Ectodermal cell (in vitro differentiated cells): ENCODE results near the gene METRNL. TPM values are rescaled to one million over a fixed set of nuclear protein-coding genes. Genes with fewer than 3 reads are reported as not detected.
A peak's percentile ranks its signal among the peaks of the same experiment; 100 is the strongest.
"Not testable (repeated sequence)": the region's sequence is repeated elsewhere in the genome, so short reads cannot be mapped to it uniquely, and the experiment has no call there.

Source experiments
- H3K27ac ChIP-seq: 2 replicates; pipeline ENCODE4 v1.7.0; 2013; ENCODE audit warnings: mild to moderate bottlenecking, low read depth, low read length; ENCODE audit not compliant: insufficient read depth, poor library complexity, severe bottlenecking
- H3K27me3 ChIP-seq: 2 replicates; pipeline ENCODE4 v1.7.0; 2013; ENCODE audit warnings: mild to moderate bottlenecking, low read length; ENCODE audit not compliant: insufficient read depth, control insufficient read depth, poor library complexity, severe bottlenecking
- H3K36me3 ChIP-seq: one replicate; pipeline ENCODE4 v1.7.0; 2013; ENCODE audit warnings: low read length; ENCODE audit not compliant: control insufficient read depth, insufficient read depth
- H3K4me1 ChIP-seq: one replicate; pipeline ENCODE4 v1.7.0; 2013; ENCODE audit warnings: low read length; ENCODE audit not compliant: control insufficient read depth, insufficient read depth
- H3K4me3 ChIP-seq: 2 replicates; pipeline ENCODE4 v1.7.0; 2013; ENCODE audit warnings: low read depth, low read length, control low read depth; ENCODE audit not compliant: insufficient read depth
- H3K9me3 ChIP-seq: 2 replicates; pipeline ENCODE4 v1.7.0; 2013; ENCODE audit warnings: mild to moderate bottlenecking, low read length, moderate library complexity; ENCODE audit not compliant: control insufficient read depth
- WGBS, 2 experiments: methylation state at CpG; one replicate each; pipeline ENCODE4 v1.1.7; 2013; ENCODE audit warnings: missing lambda C conversion rate in 2 of 2; 5-methylcytosine and 5-hydroxymethylcytosine counted together
- polyA plus RNA-seq, 4 experiments: library from polyadenylated mRNA; stranded (reverse); fragments of 50-300 nt; gene quantifications; one replicate each; pipeline ENCODE4 v1.2.3, GENCODE V29; 2013

Gene METRNL, protein sequence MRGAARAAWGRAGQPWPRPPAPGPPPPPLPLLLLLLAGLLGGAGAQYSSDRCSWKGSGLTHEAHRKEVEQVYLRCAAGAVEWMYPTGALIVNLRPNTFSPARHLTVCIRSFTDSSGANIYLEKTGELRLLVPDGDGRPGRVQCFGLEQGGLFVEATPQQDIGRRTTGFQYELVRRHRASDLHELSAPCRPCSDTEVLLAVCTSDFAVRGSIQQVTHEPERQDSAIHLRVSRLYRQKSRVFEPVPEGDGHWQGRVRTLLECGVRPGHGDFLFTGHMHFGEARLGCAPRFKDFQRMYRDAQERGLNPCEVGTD
- polyA plus RNA-seq (2013, experiment 1 of 4): 11.4 TPM
- polyA plus RNA-seq (2013, experiment 2 of 4): 10.0 TPM
- polyA plus RNA-seq (2013, experiment 3 of 4): 11.7 TPM
- polyA plus RNA-seq (2013, experiment 4 of 4): 16.5 TPM

DNA sequence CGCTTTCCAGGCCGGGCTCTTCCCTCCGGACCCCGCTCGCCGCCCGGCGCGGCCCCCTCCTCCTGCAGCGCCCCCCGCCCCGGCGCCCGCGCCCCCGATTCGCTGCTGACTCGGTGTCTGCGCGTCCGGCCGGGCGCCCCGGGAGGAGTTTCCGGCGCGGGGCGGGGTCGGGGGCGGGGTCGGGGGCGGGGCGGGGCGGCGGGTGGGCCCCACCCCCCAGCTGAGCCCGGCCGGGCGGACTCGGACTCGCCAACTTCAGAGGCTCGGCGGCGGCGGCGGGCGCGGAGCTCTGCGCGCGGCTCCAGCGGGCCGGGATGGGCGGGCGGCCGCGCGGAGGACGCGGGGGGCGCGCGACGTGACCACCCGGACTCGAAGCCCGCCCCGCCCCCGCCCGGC, at the start of gene METRNL:
TSS of gene METRNL (plus strand) at position 258 of the 396 bp plus-strand sequence. CDS start 207 bp downstream, outside the sequence.
- Histone ChIP-seq H3K36me3 (no peaks in the 10 kb centered on the region), H3K27me3 (peaks cover 83% of the 10 kb centered on the region), H3K9me3 (no peaks in the 10 kb centered on the region), H3K27ac (no peak within 1 kb of the TSS), H3K4me3 (peak within 1 kb of the TSS; percentile 51), H3K4me1 (peaks cover 14% of the 10 kb centered on the region)
- 0 to 1% methylated on average over 66 to 69 of the region's 69 CpGs for WGBS, 2 experiments

DNA sequence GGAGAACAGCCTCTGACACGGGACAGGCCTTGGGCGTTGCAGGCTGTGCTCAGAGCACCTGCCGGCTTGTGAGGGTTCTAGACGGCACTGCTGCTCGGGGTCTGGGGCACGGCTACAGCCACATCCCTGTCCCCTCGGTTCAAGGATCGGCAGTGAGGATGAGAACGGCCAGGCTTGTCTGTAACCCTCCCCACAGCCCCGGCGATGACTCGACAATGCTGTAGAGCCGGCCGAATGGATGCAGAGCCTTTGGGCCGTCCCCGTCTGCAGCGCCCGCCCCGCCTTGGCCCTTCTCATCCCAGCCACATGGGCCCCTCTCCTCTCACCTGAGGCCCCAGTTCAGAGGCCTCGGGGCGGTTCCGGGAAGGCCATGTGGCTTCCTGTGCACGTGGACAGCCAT, 49.0 kb upstream of the METRNL start:
- WGBS, 2 experiments: 88% methylated on average over 23 of the region's 23 CpGs

DNA sequence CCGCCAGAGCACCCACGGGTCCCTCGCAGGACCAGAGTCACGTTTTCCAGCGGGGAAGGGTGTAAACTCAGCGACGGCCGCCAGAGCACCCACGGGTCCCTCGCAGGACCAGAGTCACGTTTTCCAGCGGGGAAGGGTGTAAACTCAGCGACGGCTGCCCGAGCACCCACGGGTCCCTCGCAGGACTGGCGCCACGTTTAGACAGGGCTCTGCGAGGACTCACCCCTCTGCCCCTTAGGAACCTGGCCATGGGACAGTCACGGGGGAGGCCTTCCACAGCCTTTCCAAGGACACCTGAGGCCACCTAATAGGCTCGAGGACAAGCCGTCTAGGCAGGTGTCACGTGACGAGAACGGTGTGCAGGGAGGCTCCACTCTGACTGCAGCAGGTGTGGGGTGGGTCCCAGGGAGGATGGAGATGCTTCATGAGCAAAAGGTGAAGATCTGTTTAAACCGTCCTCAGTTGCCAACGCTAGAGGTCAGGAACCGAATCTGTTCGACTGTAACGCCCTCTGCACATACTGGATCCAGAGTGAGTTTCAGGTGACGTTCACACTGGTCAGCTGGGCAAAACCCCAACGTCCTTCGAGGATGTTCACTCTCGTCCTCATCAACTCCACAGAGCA, 48.0 kb upstream of the METRNL start:
- peaks cover 4% of the 10 kb centered on the region for H3K4me1 ChIP-seq
- WGBS, 2 experiments: 92 to 95% methylated on average over 35 of the region's 35 CpGs
- no peaks in the 10 kb centered on the region for H3K9me3 ChIP-seq
- H3K4me3 ChIP-seq: no peak overlapping the region
- no peak overlapping the region for H3K27ac ChIP-seq
- no peaks in the 10 kb centered on the region for H3K27me3 ChIP-seq
- H3K36me3 ChIP-seq: peaks cover 5% of the 10 kb centered on the region

More for the DNA sequence above, 49.0 kb upstream of the METRNL start:
- Histone ChIP-seq H3K4me1 (peaks cover 4% of the 10 kb centered on the region), H3K27me3 (no peaks in the 10 kb centered on the region), H3K27ac (no peak overlapping the region), H3K4me3 (no peak overlapping the region), H3K9me3 (no peaks in the 10 kb centered on the region), H3K36me3 (no peaks in the 10 kb centered on the region)

DNA sequence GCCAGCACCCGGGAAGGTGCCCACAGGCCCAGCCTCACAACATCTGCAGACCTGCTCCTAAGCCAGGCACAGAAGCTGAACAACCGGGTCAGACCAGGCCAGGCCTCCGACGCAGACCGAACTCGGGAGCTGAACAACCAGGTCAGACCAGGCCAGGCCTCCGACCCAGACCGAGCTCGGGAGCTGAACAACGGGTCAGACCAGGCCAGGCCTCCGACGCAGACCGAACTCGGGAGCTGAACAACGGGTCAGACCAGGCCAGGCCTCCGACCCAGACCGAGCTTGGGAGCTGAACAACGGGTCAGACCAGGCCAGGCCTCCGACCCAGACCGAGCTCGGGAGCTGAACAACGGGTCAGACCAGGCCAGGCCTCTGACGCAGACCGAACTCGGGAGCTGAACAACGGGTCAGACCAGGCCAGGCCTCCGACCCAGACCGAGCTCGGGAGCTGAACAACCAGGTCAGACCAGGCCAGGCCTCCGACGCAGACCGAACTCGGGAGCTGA, 47.4 kb upstream of the METRNL start:
- H3K4me3 ChIP-seq, H3K36me3 ChIP-seq, H3K4me1 ChIP-seq, H3K9me3 ChIP-seq, H3K27me3 ChIP-seq, H3K27ac ChIP-seq: not testable (repeated sequence)
- 92% methylated on average over 33 of the region's 33 CpGs for WGBS, 2 experiments

DNA sequence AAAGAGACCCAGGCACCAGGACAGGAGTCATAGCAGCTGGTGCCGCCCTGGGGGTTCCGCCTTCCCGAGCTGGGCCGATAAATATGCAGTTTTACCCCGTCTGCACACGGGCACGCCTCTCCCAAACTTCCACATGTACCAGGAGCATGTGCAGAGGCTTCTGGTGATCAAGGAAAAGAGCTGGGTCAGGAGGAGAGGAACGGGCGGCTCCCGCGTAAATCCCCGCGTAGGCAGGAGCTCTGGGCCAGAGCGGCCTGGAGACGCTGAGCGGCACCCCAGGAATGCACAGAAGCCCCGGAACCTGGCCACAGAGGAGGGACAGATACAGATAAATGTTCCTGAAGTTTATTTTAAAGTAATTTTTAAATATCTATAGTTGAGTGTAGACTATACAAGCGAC, 46.6 kb upstream of the METRNL start:
- Histone ChIP-seq H3K27ac (no peak overlapping the region), H3K4me1 (peaks cover 12% of the 10 kb centered on the region), H3K27me3 (no peaks in the 10 kb centered on the region), H3K4me3 (no peak overlapping the region), H3K36me3 (peaks cover 5% of the 10 kb centered on the region), H3K9me3 (no peaks in the 10 kb centered on the region)
- WGBS, 2 experiments: 96 to 97% methylated on average over 18 of the region's 18 CpGs

DNA sequence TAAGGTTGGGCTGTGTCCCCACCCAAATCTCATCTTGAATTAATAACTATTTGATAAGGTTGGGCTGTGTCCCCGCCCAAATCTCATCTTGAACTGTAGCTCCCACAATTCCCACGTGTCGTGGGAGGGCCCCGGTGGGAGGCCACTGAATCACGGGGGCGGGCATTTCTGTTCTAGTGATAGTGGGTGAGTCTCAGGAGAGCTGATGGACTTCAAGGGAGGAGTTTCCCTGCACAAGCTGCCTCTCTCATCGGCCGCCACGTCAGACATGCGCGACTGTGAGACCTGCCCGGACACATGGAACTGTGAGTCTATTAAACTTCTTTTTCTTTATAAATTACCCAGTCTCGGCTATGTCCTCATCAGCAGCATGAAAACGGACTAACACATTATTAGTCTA, 44.9 kb upstream of the METRNL start:
- WGBS, 2 experiments: 86 to 89% methylated on average over 14 of the region's 14 CpGs
- Histone ChIP-seq H3K27me3 (no peaks in the 10 kb centered on the region), H3K36me3 (peaks cover 5% of the 10 kb centered on the region), H3K9me3 (no peaks in the 10 kb centered on the region), H3K4me1 (peaks cover 14% of the 10 kb centered on the region), H3K4me3 (no peak overlapping the region), H3K27ac (no peak overlapping the region)

DNA sequence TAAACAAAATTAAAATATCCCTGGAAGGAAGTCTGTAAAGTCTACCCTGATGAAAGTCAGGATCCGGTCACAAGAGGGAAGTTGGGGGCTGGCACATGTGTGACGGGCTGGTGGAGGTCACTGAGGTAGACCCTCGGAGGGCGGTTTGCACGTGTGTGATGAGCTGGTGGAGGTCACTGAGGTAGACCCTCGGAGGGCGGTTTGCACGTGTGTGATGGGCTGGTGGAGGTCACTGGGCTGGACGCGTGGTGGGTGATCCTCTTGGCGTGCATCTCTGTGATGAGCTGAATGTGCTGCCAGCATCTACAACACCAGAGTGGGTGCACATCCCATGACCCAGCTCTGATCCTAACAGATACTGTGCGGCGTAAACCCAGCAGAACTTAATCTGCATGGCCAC, 43.7 kb upstream of the METRNL start:
- H3K9me3 ChIP-seq: peaks cover 2% of the 10 kb centered on the region

DNA sequence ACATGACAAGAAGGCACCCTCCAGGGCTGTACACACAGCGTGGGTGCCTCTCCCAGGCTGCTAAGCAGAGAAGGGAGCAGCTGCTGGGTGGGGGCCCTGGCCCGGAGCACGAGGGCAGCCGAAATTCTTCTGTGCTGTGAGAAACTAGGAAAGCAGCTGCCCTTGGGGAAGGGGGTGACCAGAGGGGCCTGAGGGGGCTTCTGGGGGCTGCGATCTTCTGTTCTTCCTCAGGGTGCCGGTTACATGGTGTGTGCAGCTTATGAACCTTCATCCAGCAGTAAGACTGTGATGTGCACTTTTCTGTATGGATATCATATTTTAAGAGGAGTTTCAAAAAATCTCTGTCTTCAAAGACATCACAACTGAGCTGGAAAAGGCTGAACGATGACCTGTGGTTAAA, 43.2 kb upstream of the METRNL start:
- peaks cover 11% of the 10 kb centered on the region for H3K36me3 ChIP-seq
- no peak overlapping the region for H3K4me3 ChIP-seq
- no peak overlapping the region for H3K27ac ChIP-seq
- peaks cover 2% of the 10 kb centered on the region for H3K9me3 ChIP-seq
- 94% methylated on average over 7 of the region's 7 CpGs for WGBS, 2 experiments
- H3K4me1 ChIP-seq: peaks cover 14% of the 10 kb centered on the region
- no peaks in the 10 kb centered on the region for H3K27me3 ChIP-seq

More for the DNA sequence above, 43.7 kb upstream of the METRNL start:
- H3K36me3 ChIP-seq: peaks cover 11% of the 10 kb centered on the region
- 94 to 95% methylated on average over 13 of the region's 13 CpGs for WGBS, 2 experiments
- no peak overlapping the region for H3K4me3 ChIP-seq
- H3K4me1 ChIP-seq: peaks cover 14% of the 10 kb centered on the region
- no peak overlapping the region for H3K27ac ChIP-seq
- H3K27me3 ChIP-seq: no peaks in the 10 kb centered on the region

DNA sequence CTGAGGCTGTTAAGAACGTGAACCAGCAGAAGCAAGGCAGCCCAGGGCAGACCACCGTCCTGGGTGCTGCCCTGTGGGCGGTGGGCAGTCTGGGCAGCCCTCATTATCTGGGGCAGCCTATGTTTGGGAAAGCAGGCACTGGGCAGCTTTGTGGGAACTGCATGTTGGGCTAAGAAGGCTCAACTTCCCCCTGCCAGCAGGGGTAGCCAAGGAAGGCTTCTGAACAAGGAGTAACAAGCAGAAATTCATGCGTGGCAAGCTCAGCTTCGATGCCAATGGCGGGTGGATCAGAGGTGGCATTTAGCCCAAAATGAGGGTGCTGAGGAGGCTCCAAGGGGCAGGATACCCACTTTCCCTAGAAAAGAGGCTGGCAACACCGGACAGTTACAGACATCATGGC, 42.7 kb upstream of the METRNL start:
- WGBS, 2 experiments: 93 to 96% methylated on average over 7 of the region's 7 CpGs

DNA sequence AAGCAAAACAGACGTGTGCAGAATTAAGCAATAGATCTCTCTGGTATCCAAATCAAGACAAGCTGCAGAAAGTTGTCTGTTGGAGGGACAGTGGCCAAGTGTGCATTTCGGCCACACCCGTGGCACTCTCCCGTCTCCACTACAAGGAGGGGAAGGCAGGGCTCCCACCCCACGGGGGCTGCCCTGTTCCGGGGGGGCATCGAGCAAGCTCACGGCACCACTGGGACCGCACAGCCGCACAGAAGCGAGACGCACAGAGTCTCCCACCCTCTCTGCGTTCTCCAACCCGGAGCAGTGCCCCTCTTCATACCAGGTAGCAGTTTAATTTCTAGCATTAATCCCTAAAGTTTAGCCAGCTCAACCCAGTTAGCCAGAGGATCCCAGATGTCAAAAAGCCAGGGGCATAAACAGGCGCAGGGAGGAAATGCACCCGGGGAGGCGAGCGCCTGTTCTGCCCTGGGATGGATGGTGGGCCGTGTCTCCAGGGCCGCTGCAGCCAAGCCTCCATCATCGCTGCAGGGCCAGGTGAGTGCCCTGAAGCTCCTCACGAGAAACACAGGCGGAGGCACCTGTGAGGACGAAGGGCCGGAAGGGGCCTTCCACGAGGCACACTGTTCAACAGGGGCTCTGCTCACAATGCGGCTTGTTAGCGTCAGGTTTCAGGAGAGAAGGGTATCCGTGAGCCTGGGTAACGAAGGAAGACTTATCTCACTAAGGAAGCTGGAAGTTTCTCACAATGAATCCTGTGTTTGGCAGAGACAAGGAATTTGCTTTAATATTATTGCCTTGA, 42.1 kb upstream of the METRNL start:
- Histone ChIP-seq H3K4me1 (peaks cover 14% of the 10 kb centered on the region), H3K27me3 (no peaks in the 10 kb centered on the region), H3K36me3 (peaks cover 17% of the 10 kb centered on the region), H3K9me3 (peaks cover 2% of the 10 kb centered on the region), H3K27ac (peak overlapping the region; percentile 79), H3K4me3 (no peak overlapping the region)
- WGBS, 2 experiments: 89 to 91% methylated on average over 30 of the region's 30 CpGs

More for the DNA sequence above, 42.7 kb upstream of the METRNL start:
- Histone ChIP-seq H3K36me3 (peaks cover 11% of the 10 kb centered on the region), H3K4me3 (no peak overlapping the region), H3K27ac (no peak overlapping the region), H3K4me1 (peaks cover 14% of the 10 kb centered on the region), H3K9me3 (peaks cover 2% of the 10 kb centered on the region), H3K27me3 (no peaks in the 10 kb centered on the region)
